ENCODE results near the gene TSPYL4. TPM values are rescaled to one million over a fixed set of nuclear protein-coding genes. Genes with fewer than 3 reads are reported as not detected.

Gene TSPYL4
- total RNA-seq, 1 donor from 2014 or later, result 72.1 TPM

DNA sequence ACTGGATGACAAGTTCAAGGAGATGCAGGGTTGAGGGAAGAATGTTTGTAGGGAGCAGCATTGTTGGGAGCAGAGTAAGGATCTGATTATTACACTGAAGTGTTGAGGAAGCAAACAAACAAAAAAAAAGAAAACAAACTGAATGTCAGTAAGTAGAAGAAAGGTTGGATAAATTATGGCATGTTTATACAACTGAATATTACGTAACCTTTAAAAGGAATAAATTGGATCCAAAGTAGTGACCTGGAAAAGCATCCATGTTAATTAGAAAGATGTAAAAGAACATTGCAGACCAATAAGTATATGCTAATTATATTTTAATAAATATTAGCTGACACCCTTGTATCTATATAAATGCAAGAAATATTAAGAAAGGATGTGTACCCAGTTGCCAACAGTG is 38.7 kb upstream of the TSPYL4 start:
- Mint-ChIP-seq H3K27ac (no peak overlapping the region), H3K27me3 (no peaks in the 10 kb centered on the region), H3K36me3 (ENCODE audit: insufficient read depth) (no peaks in the 10 kb centered on the region), H3K4me3 (ENCODE audit: low read depth) (no peak overlapping the region), H3K9me3 (ENCODE audit: low read depth) (no peaks in the 10 kb centered on the region), H3K4me1 (ENCODE audit: low read depth) (no peaks in the 10 kb centered on the region)
- TF ChIP-seq, protein P1, sequence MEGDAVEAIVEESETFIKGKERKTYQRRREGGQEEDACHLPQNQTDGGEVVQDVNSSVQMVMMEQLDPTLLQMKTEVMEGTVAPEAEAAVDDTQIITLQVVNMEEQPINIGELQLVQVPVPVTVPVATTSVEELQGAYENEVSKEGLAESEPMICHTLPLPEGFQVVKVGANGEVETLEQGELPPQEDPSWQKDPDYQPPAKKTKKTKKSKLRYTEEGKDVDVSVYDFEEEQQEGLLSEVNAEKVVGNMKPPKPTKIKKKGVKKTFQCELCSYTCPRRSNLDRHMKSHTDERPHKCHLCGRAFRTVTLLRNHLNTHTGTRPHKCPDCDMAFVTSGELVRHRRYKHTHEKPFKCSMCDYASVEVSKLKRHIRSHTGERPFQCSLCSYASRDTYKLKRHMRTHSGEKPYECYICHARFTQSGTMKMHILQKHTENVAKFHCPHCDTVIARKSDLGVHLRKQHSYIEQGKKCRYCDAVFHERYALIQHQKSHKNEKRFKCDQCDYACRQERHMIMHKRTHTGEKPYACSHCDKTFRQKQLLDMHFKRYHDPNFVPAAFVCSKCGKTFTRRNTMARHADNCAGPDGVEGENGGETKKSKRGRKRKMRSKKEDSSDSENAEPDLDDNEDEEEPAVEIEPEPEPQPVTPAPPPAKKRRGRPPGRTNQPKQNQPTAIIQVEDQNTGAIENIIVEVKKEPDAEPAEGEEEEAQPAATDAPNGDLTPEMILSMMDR (IDR thresholded peaks at IDR 0.05; ENCODE audit: unreplicated experiment), result no peak
- no peak for DNase-seq (ENCODE audit: low spot score, unreplicated experiment)

DNA sequence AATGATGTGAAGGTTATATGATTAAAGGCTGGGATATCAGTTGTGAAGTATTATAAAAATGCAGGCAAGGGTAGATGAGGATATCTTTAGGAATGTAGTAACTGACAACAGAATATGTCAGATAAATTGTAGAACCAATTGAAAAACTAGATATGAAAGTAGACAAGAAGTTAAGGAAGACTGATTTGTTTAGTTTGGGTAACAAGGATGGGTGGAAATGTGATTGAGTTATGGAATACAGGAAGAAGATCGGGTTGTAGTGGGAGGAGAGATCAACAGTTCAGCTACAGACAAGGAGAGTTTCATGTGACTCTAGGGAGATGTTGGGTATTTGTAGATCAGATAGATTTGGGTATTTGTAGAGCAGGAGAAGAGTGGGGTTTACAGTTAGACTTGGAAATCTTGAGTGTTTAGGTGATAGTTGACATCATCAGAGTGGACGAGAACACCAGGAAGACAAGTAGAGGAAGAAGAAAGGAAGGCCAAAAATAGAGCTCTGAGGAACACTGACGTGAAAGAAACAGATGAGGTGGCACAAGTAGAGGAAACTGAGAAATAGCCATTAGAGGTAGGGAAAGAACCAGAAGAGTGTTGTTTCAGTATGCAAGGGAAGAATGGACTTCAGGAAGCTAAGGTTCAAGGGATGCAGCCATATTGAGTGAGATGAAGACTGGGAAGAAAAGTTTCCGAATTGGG is 38.0 kb upstream of the TSPYL4 start:
- Mint-ChIP-seq H3K4me3 (ENCODE audit: low read depth) (no peak overlapping the region), H3K36me3 (ENCODE audit: insufficient read depth) (no peaks in the 10 kb centered on the region), H3K9me3 (ENCODE audit: low read depth) (no peaks in the 10 kb centered on the region), H3K4me1 (ENCODE audit: low read depth) (no peaks in the 10 kb centered on the region), H3K27me3 (no peaks in the 10 kb centered on the region), H3K27ac (no peak overlapping the region)
- TF ChIP-seq, protein P1 (IDR thresholded peaks at IDR 0.05; ENCODE audit: unreplicated experiment), result no peak
- no peak for DNase-seq (ENCODE audit: low spot score, unreplicated experiment)

DNA sequence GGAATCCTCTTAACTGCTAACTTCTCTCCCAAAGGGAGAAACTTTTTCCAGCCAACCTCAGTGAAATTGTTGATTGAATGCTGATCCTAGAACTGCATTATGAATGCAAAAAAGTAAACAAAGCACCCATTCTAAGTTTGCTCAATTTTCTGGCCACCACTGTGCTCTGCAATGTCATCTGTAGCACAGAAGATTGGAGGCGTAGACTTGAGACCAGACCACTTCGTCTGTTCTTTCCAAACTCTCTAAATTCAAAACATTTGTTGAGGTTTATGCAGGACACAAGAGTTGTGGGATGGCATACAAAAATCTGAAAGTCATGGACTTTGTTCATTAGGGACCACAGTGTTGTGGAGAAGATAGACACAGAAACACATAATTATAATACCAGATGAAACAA is 36.9 kb upstream of the TSPYL4 start:
- Mint-ChIP-seq H3K27ac (no peak overlapping the region), H3K36me3 (ENCODE audit: insufficient read depth) (no peaks in the 10 kb centered on the region), H3K9me3 (ENCODE audit: low read depth) (no peaks in the 10 kb centered on the region), H3K27me3 (no peaks in the 10 kb centered on the region), H3K4me1 (ENCODE audit: low read depth) (no peaks in the 10 kb centered on the region), H3K4me3 (ENCODE audit: low read depth) (no peak overlapping the region)
- DNase-seq (ENCODE audit: low spot score, unreplicated experiment), result no peak
- TF ChIP-seq, protein P1 (IDR thresholded peaks at IDR 0.05; ENCODE audit: unreplicated experiment), result no peak

DNA sequence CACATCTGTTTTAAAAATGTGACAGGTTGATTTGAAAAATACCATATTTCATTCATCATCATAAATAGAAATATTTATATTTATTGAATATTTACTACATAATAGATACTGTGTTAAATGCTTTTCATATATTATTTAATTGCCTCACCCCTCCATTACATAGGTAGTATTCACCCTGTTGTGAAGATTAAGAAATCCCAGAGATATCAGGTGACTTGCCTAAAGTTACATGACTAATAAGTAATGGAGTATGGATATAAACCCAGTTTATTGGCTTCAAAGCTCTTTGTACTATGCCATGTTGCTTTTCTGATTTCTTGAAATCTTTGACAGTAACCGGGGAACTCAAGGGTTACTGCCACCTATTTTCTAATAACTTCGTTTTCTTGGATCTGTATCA is 36.0 kb upstream of the TSPYL4 start:
- Mint-ChIP-seq H3K4me3 (ENCODE audit: low read depth) (no peak overlapping the region), H3K36me3 (ENCODE audit: insufficient read depth) (no peaks in the 10 kb centered on the region), H3K27ac (no peak overlapping the region), H3K27me3 (no peaks in the 10 kb centered on the region), H3K4me1 (ENCODE audit: low read depth) (no peaks in the 10 kb centered on the region), H3K9me3 (ENCODE audit: low read depth) (no peaks in the 10 kb centered on the region)
- DNase-seq (ENCODE audit: low spot score, unreplicated experiment), result no peak
- TF ChIP-seq, protein P1 (IDR thresholded peaks at IDR 0.05; ENCODE audit: unreplicated experiment), result no peak

DNA sequence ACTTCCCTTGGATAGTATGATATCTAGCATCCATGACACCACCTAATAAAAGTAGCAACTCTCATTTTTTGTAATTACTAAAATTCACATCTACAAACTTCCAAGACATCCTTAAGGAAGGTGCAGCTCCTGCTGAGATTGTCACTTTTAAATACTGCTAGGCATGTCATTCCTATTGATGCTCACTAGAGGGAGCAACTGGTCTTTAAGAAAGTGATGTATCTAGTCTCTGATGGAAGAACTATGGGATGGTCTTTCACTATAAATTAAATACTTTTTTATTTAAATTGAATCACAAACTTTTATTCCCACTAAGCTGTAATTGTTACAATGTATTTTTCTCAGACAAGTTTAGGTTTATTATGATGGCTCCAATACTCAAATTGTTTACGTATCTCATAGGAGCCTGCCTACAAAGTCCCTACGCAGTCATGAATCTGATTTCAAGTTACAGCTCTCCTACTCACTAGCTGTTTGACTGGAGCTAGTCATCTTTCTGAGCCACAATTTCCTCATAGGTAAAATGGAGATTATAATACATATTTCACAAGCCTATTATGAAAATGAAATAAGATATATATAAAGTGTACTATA is 33.9 kb upstream of the TSPYL4 start:
- Mint-ChIP-seq H3K27me3 (no peaks in the 10 kb centered on the region), H3K4me1 (ENCODE audit: low read depth) (no peaks in the 10 kb centered on the region), H3K36me3 (ENCODE audit: insufficient read depth) (no peaks in the 10 kb centered on the region), H3K27ac (no peak overlapping the region), H3K4me3 (ENCODE audit: low read depth) (no peak overlapping the region), H3K9me3 (ENCODE audit: low read depth) (no peaks in the 10 kb centered on the region)
- no peak for DNase-seq (ENCODE audit: low spot score, unreplicated experiment)
- TF ChIP-seq, protein P1 (IDR thresholded peaks at IDR 0.05; ENCODE audit: unreplicated experiment), result peak; percentile 98
